Spleen (tissue), 7 donors: Measurements from ENCODE around the gene TSPAN18.

ENCODE experiments used
- POLR2A ChIP-seq, 3 donors: fragments of 450-650 bp; IDR thresholded peaks; one replicate each; pipeline ENCODE4 v1.5.1; 2017; ENCODE audit warnings: antibody characterized with exemption in 3 of 3, mild to moderate bottlenecking in 1 of 3
- POLR2AphosphoS5 ChIP-seq, 3 donors: sonication (generic); formaldehyde crosslinking; IDR thresholded peaks; one replicate each; pipeline ENCODE4 v1.5.1; 2017; ENCODE audit warnings: antibody characterized with exemption in 3 of 3
- TF ChIP-seq, protein P1 (sequence below), 11 experiments: fragments of 200-600 bp in 7 of 11; fragments of 450-650 bp in 4 of 11; sonication (generic) in 4 of 11; IDR thresholded peaks in 8 of 11; conservative IDR thresholded peaks in 3 of 11; 1 replicate in 7 of 11; 2 replicates in 4 of 11; pipeline versions ENCODE4 v1.4.0 to v1.8.0; 2016 to 2021; ENCODE audit warnings: antibody characterized with exemption in 11 of 11, inconsistent platforms in 4 of 11, mild to moderate bottlenecking in 1 of 11
- donor health status: DM: no; HTN: no; CAD: no; lungs with moderate emphysema.
- donor health status: DM: no; HTN: no; CAD: no.
- donor health status: DM: no; HTN: no; CAD: no.

DNA sequence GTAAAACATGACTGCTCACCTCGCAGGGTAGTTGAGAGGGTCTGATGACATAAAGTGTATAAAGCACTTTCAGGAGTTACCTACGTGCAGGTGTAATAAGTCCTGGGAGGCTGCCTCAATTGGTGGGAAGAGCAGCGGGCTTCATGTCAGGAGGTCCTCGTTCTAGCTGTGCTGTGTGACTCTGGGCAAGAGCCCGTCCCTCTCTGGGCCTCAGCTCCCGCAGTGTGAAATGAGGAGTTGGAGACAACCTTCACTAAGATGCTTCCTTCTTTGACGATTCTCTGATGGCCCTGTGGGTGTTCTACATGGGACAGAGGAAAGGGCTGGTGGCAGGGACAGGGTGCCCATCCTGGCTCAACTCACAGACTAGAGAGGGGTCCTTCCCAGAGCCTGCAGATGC is 166.1 kb downstream of the TSPAN18 start:
- TF ChIP-seq, protein P1, sequence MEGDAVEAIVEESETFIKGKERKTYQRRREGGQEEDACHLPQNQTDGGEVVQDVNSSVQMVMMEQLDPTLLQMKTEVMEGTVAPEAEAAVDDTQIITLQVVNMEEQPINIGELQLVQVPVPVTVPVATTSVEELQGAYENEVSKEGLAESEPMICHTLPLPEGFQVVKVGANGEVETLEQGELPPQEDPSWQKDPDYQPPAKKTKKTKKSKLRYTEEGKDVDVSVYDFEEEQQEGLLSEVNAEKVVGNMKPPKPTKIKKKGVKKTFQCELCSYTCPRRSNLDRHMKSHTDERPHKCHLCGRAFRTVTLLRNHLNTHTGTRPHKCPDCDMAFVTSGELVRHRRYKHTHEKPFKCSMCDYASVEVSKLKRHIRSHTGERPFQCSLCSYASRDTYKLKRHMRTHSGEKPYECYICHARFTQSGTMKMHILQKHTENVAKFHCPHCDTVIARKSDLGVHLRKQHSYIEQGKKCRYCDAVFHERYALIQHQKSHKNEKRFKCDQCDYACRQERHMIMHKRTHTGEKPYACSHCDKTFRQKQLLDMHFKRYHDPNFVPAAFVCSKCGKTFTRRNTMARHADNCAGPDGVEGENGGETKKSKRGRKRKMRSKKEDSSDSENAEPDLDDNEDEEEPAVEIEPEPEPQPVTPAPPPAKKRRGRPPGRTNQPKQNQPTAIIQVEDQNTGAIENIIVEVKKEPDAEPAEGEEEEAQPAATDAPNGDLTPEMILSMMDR (IDR thresholded peaks at IDR 0.05 in 8 of 11, conservative IDR thresholded peaks at IDR 0.05 in 3 of 11), result no peak
- no peak for TF ChIP-seq POLR2A (IDR thresholded peaks at IDR 0.05)
- TF ChIP-seq POLR2AphosphoS5 (IDR thresholded peaks at IDR 0.05), result no peak
